NCI-H2029 (cell line): ENCODE results near the gene RASEF.

Experiments
- DNase-seq: peaks from one replicate; lab custom pipeline; 2025; lab: John Stamatoyannopoulos, UW

RASEF gene

DNA sequence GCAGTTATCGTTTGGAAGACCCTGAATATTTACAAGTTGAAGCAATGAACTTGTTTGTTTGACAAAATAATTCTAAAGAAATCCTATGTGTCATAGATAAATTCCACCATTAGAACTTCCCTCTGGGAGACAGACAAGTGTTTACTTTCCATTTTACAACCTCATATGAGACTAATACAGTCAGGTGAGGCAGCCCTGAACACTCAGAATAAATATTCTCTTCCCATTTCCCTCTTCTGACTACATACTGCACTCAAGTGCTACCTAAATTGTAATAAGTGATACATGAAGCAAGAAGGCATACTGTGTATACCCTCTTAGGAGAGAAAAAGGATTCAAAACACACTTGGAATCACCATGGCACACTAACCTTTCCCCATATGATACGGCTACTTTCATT is 6.8 kb downstream of the RASEF start:
- DNase-seq = peak; percentile 84

DNA sequence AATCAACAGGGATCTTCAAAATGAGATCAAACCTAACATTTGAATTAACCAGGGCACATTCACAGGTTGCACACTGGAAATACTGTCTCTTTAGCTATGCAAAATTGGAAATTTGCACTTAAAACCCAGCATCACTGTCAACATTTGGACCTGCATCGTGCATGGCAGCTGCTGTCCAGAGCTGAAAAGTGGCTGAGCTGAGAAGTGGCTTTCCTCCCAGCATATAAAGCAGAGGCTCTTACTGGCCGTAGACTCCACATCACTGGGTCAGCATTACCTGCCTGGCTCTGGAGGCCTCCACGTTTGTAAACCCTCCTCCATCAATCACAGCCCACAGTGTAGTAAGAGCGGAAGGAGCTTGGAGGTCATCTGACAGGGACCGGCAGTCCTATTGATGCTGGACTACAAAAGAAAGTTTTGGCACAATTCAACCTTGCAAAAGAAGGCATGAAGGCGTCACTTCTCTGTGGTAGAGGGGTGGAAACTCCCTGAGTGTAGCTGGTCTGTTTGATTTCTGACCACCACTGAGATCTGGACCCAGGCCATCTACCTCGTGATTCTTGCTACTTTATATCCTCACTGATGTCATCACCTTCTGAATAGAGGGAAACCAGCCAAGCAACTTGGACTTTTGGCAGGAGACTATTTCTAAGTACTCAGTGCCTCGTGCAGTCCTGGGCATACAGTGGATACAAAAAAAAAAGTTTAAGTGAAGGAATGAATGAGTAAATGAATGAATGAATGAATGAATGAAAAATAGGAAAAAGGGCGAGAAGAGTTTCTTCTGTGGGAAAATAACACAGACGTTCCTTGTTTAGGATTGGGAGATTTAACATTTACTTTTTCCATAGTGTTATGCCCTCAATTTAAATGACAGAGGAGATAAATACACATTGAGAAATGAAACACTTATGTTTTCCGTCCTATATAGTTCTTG is 14.8 kb downstream of the RASEF start:
- peak; percentile 39 for DNase-seq

DNA sequence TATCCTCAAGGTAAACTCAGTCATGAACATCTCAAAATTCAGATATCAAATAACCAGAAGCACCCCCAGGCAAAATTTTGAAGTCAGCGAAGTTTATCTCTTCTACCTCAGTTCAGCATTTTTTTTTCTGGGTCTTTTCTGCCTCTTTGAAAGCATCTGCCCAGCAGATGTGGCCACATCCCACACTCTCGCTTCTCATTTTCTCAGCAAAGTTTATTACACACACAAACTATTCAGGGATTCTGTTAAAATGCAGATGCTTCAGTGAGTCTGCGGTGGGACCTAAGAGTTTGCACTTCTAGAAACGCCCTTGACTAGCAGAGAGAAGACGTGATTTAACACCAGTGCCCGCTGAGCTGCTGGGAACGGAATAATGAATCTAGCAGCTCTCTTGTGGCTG is 19.3 kb downstream of the RASEF start:
- DNase-seq = no peak

DNA sequence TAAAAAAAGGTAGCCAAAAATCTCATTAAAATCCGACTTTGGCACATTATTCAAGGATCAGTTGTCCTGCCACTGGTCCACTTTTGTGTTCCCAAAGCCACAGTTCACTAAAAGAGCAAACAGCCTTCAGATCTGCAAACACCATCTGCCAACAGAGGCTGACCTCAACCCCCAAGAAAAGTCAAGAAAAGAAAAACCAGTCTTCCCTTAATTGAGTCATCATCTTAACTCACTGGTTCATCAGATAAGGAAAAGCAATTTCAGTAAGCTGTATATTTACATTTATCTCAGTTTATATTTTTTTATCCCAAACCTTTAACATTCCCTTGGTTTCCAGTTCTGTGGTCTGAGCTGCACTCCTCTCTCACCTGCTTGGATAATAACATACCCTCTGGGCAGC is 21.2 kb downstream of the RASEF start:
- DNase-seq = no peak

DNA sequence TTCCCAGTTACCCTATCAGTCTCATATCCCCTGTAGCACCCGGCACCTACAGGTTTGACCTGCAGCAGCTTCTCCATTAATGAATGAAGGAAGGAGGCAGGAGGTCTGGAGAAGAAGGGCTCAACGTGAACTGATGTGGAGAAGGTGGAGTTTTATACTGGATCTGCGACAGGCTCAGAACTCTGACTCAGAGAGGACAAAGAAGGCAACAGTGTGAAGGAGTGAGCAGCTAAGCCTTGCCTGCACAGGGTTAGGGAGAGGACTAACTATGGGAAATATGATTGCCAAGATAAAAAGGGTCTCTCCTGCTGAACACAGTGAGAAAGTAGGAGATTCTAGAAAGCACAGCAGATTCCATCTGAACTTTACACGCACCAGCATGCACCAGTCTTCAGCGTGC is 23.6 kb downstream of the RASEF start:
- no peak for DNase-seq

DNA sequence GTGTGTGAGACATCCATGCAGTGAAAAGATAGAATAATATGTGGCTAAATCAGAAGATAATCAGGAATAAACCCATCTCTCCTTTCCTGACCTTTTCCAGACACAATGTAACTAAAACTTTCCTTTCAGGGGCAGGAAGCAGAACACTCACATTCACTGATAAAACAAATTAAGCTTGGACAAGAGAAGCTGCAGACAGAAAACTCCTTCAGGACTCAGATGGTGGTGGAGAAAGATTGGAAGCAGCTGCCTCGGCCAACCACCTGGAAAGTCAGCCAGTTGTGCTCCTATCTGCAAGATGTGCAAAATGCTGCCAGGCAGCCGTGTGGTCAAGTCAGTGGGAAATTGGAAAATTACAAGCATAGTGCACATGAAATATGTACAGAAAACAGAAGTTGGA is 26.9 kb downstream of the RASEF start:
- DNase-seq = no peak

DNA sequence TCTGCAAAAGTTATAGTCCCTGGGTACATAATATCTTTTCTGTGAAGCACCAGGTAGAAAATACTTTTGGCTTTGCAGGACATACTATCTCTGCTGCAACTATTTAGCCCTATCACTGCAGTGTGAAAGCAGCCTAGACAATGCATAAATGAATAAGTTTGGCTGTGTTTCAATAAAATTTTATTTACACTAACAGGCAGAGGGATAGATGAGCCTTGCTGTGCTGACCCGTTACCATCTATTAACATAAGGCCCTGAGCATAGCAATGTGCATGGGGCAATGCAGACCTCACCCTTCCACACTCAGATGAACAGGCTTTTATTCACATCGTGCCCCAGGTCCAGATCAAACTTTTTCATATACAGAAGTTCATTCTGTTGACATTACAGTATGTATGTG is 27.8 kb downstream of the RASEF start:
- no peak for DNase-seq

DNA sequence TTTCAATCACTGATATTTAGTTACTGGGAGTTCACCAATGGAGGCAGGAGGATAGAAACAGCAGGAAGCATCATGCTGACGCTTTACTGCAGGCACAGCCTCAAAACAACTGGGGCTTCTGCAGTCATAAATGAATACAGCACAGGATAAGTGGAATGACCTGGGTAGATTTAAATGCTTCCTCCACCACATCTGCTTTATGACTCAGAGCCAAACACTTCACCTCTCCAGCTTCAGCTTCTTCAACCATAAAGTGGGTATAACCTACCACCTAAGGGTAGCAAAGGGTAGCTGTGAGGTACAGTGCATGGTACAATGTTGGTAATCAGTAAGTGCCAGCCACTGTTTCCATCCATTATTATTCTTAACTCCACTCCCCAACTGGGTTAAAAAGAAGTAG is 28.4 kb downstream of the RASEF start:
- peak; percentile 81 for DNase-seq

DNA sequence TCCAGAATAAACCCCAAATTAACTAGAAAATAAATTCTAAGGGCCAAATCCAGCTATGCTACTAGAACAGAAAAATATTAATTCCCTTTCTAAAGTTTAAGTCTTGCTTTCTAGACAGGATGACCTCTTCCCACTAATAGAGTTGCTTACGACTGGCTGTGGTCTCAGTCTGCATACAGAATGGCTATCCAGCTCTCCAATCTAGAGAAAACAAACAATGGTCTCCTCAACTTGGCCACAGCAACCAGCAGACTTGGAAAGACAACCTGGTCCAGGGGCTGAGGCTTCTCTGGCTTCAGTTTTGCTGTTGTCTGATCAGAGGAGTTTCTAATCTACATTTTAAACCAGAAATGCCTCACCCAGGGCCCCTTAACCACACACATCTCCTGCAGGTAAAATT is 28.9 kb downstream of the RASEF start:
- DNase-seq = no peak

DNA sequence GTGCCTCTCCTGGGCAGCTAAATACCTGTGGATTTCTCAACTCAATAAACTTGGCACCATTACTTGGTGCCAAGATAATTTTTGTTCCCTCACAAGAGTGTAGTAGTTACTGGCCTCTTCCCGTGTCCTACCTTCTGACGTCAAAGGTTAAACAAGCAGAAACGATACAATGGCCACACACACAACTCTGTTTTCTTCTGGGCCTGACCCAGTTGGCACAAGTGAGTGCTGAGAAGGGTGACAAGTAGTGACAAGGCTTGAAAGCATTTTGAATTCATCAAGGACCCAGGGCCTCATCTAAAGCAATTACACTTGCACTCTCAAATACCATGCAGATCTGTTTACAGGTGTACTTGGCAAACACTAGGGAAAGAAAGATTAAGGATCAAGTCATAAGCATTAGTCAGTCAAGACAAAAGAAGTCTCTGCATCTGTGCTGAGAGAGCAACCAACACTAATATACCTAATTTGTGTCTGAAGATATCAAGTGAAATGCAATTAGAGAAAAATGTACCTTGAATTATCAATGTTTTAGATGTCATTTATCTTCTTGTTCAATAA is 30.8 kb downstream of the RASEF start:
- peak; percentile 25 for DNase-seq

DNA sequence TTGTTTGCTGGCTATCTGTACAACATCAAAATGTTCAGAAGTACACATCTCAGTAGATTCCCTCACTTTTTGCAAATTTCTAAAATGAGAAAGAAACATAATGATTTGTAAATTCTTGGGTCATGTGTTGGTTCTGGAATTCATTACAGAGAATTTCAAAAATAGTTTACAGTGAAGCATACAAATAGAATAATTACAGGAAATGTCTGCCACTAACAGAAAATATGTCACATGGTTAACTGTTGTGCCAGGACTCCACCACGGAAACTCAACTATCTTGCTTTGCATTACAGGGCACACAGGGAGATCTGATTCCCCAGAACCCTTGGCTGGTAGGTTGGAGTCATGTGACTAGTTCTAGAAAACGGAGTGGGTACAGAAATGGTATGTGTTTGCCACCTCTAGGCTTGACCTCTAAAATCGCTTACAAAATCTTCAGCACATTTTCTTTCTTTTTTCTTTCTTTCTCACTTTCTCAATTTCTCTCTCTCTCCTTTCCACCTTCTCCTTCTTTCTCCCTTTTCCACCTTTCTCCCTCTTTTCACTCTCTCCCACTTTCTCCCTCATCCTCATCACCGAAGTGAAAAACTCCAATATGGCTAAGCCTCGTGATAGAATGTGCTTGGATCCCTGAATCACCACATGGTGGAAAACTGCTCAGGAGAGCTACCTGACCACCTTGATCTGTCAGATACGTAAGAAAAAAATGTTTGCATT is 32.4 kb downstream of the RASEF start:
- DNase-seq = no peak

DNA sequence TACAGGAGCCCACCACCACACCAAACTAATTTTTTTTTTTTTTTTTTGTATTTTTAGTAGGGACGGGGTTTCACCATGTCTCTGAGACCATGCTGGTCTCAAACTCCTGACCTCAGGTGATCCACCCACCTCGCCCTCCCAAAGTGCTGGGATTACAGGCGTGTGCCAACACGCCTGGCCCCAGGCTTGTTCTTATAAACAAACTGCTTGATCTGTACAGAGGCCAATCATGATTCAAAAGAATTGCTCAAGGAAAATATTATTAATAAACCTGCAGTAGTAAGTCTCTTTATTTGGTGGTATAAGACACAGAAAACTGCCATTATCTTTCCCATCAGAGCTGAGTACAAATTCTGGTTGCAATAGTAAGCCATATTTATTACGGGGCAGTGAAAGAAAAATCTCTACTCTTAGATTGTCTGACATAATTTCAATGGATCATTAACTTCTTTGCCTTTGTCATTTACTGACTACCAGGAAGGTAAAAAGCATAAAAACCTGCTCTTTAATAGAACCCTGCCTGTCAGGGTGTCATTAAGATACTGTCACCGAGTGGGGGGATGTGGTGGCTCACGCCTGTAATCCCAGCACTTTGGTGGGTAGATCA is 33.3 kb downstream of the RASEF start:
- no peak for DNase-seq

DNA sequence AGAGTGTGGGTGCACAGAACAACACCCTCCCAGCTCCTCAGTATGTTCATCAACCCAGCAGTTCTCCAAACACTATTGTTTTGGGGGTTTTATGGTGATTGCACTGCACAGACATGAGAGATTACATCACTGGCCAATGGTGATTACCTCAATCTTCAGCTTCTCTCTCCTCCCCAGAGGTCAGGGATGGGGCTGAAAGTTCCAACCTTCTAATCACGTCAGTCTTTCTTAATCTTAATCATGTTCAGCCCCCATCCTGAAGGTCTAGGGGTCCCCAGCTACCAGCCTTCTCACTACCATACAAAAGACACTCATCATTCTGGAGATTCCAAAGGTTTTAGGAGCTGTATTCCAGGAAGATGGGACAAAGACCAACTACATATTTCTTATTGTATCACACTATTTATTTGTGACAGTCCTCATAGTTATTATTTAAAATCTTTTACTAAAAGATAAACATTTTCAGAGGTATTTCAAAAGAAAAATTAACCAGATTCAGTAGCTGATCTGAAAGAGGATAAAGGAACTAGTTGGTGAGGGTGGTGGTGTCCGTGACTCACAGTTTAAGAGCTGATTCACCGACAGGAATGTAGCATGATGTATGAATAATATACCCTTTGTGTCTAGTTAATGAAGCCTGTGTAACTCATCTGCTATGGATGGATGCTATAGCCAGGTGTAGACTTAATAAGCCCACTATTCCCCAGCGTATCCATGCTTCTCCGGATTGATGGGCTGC is 35.6 kb downstream of the RASEF start:
- DNase-seq = no peak

DNA sequence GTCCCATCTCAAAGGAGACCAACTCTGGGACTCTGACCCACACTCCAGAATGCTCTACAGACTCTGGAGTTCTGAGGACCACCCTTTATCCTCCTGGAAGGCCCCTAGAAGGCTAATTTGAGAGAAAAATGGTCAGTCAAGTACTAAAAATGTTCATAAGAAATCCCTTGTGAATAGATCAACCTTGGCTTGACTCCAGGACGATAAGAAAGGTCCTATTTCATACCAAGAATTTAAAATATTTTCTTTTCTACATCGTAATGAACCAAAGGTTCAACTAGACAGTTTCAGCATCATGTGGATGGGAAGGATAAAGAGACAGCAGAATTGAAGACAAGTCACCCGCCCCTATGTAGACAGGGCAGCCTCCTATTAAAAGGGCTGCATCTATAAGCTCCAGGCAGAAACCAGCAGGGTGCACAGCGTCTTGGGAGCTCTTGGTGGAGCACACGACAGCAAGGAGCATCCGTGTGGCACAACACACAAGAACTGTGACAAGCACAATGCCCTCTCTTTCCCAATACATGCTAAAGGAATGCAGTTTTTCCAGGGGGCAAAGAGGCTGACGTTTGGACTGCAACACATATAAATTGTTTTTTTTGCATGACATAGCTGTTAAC is 38.3 kb downstream of the RASEF start:
- no peak for DNase-seq

DNA sequence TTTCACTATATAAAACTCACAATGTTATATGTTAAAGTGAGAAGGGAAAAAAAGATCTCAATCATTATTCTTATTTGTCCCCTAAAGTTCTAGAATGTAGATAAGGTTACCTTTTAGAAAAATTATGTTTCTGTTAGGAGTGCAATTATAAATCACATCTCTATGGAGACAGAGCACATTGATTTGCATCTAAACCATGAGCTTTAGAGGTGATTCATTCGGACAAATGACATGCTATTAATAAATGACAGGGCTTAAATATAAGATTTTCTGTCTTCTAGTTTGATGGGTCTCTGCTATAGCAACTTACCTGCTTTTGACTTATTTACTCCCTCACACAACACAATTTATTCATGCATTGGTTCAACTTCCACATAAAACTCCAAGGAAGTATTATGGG is 39.8 kb downstream of the RASEF start:
- no peak for DNase-seq

DNA sequence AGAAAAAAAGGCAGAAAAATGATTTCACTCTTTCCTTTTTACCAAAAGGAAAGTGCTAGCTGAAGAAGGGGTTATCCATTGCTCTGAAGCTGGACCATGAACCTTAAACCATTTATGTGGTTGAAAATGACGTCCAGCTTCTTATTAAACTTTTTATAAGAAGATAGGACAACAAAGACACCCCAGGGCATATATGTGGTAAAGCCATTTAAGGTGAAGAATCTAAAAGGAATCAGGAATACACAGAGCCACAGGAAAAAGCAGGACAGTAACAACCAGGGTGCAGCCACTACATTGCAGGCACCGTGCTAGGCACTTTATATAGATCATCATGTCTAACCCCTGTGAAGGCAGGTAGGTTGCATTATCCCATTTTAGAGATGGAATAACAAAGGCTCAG is 42.1 kb downstream of the RASEF start:
- DNase-seq = no peak

DNA sequence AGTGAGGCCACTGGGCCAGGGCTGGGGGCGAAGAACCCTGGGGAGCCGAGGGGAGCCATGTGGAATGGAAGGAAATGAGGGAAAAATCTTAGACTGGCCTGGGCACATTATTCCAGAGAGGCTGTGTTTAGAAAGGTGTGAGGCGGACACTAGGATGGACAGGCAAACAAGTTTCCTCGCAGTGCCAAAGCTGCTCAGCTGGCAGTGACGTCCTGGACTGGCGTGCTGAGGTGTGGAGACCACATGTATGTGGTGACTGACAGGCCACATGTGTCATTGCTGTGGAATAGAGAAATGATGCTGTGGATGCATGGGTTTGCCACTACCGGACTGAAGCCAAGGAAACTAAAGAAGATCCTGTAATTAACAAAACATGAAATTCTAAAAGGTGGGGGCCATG is 42.6 kb downstream of the RASEF start:
- no peak for DNase-seq

DNA sequence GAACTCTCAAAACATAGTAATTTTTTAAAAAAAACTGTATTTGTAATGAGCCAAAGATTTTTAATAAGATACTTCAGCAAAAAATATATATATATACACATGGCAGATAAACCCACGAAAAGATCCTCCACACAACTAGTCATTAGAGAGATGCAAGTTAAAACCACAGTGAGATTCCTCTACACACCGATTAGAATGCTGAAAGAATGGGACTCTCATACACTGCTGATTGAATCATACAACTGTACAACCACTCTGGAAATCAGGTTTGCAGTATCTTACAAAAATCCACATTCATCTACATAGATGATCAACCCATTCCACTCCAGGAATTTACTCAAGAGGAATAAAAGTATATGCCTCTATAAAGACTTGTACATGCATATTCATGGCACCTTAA is 43.7 kb downstream of the RASEF start:
- no peak for DNase-seq

DNA sequence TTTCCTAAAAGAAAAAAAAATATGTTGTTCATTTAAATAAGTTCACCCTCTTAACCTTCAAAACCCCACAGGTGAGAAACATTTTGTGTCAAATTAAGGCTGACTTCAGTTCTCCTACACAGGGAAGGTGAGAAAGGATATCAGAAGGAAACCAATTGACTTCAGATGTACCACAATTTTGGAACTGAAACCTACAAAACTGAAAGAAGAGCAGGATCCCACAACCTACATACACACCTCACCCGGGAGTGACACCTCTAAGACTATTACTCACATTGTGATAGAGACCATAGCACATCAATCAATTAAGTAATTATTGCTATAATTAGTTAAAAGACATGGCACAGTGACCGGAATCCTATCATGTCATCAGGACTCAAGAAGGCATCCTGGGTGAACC is 47.0 kb downstream of the RASEF start:
- DNase-seq = no peak

DNA sequence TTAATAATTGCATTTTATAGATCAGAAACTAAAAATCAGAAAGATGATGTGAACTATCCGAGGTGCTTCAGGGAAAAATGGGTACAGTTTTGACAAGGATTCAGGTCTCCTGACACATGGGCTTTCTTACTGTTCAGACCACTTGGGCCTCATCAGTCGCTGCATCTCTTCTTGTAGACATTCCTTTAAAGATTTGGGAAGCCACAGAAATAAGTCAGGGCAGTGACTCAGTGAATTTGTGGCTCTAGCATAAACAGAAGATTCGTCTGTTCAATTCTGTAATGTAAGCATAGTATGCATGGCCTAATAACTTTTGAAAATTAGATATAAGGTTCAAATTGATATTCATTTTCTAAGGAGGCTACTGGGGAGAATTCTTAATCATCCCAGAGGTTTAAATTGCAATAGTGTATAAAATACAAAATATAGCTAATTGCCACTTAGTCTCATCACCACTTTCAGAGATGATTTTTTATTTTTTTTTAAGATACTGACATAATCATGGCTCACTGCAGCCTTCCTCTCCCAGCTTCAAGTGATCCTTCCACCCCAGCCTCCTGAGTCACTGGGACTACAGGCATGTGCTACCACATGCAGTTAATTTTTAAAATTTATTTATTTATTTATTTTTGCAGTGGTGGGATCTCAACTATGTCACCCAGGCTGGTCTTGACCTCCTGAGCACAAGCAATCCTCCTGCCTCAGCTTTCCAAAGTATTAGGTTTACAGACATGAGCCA is 48.9 kb downstream of the RASEF start:
- DNase-seq = no peak
